ENCODE data around the gene LUC7L3. TPM values are rescaled to one million over a fixed set of nuclear protein-coding genes. Genes with fewer than 3 reads are reported as not detected.

The LUC7L3 gene
- total and polyA plus RNA-seq, 9 donors, result 76.3 to 302 (median 257) TPM

DNA sequence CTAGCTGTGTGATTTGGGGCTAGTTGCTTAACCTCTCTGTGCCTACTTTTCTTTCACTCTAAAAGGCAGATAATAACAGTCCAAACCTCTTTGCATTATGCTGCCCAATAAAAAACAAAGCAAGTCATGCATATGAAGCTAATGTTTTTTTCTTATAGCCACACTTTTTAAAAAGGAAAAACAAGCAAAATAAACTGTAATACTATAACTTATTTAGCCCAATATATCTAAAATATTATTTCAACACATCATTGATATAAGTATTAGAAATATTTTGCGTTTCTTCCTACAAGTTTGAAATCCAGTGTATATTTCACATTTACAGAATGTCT is 34.1 kb upstream of the LUC7L3 start:
- H3K9me3 ChIP-seq (replicated peaks; ENCODE audit: control insufficient read depth, low read depth, low read length), result no peaks in the 10 kb centered on the region
- WGBS (ENCODE audit: insufficient coverage), result no CpG with 5 or more reads among the region's 1 CpG
- no peaks in the 10 kb centered on the region for H3K27me3 ChIP-seq (ENCODE audit: control insufficient read depth, insufficient read depth, low read length)
- H3K27ac ChIP-seq (ENCODE audit: low read length), result no peak overlapping the region
- H3K36me3 ChIP-seq (ENCODE audit: control insufficient read depth, insufficient read depth, low read length), result no peaks in the 10 kb centered on the region
- H3K4me3 ChIP-seq (ENCODE audit: low read length), result no peak overlapping the region
- DNase-seq, result no peak
- H3K4me1 ChIP-seq (ENCODE audit: control insufficient read depth, insufficient read depth, low read length), result peaks cover 31% of the 10 kb centered on the region

DNA sequence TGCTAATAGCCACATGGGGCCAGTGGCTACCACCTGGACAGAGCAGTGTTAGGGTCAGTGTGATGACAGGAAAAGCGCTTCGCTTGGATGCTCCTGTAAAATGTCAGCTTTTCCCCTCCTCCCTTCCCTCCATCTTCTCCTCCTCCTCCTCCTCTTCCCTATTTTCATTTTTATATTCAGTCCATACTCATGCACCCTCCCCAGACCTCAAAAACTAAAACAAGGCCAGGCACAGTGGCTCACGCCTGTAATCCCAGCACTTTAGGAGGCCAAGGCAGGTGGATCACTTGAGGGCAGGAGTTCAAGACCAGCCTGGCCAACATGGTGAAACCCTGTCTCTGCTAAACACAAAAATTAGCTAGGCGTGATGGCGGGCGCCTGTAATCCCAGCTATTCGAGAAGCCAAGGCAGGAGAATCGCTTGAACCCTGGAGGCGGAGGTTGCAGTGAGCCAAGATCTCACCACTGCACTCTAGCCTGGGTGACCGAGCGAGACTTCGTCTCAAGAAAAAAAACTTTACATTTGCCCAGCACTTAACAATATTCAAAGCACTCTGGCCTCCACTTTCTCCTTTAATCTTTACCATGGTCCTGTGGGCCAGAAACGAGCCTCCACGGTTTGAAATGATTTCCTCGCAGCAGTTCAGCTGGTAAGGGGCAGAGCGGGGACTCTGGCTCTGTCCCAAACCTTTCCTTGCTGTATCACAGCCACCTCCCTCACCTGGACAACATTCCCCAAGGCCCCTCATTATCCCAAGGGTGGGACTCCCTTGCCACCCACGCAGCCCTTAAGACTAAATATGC is 33.5 kb upstream of the LUC7L3 start:
- Histone ChIP-seq H3K27me3 (ENCODE audit: control insufficient read depth, insufficient read depth, low read length) (no peaks in the 10 kb centered on the region), H3K9me3 (replicated peaks; ENCODE audit: control insufficient read depth, low read depth, low read length) (no peaks in the 10 kb centered on the region), H3K27ac (ENCODE audit: low read length) (peak overlapping the region; percentile 35), H3K36me3 (ENCODE audit: control insufficient read depth, insufficient read depth, low read length) (no peaks in the 10 kb centered on the region), H3K4me1 (ENCODE audit: control insufficient read depth, insufficient read depth, low read length) (peaks cover 37% of the 10 kb centered on the region), H3K4me3 (ENCODE audit: low read length) (no peak overlapping the region)
- 73% methylated on average over 14 of the region's 17 CpGs for WGBS (ENCODE audit: insufficient coverage)
- DNase-seq, result no peak

DNA sequence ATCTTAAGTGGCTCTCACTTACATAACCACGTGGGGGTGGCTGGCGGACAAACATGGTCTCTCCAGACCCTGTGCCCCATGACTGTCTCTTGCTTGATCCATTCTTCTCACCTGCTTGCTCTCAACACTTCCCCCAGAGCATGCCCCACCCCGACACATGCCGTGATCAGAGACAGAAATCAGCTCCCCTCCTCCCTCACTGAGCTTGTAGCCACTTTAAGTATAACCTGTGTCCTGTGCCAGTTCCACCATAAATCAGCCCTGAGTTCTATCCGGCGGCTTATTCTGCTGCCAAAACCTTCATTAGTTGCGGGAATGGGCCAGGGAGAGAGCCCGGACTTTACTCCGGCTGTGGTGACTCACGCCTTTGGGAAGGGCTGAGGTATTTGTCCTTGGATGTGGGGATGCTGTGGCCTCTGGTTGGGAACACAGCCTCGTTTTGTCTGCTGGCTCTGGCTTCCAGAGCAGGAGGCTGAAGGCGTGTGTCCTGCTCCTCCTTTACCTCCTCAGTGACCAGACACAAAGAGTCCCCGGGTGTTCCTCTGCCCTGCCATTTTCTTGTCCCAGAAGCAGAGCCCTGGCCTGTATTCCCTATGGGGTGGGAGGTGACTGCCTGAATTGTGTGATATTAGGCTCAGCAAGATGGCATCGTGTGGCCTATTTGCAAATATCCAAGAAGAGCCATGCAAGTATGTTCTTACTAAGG is 32.8 kb upstream of the LUC7L3 start:
- peak; percentile 87 for DNase-seq
- Histone ChIP-seq H3K36me3 (ENCODE audit: control insufficient read depth, insufficient read depth, low read length) (peaks cover 2% of the 10 kb centered on the region), H3K4me3 (ENCODE audit: low read length) (no peak overlapping the region), H3K27me3 (ENCODE audit: control insufficient read depth, insufficient read depth, low read length) (no peaks in the 10 kb centered on the region), H3K4me1 (ENCODE audit: control insufficient read depth, insufficient read depth, low read length) (peaks cover 32% of the 10 kb centered on the region), H3K27ac (ENCODE audit: low read length) (peak overlapping the region; percentile 35), H3K9me3 (replicated peaks; ENCODE audit: control insufficient read depth, low read depth, low read length) (no peaks in the 10 kb centered on the region)
- WGBS (ENCODE audit: insufficient coverage), result 31% methylated on average over 9 of the region's 14 CpGs

DNA sequence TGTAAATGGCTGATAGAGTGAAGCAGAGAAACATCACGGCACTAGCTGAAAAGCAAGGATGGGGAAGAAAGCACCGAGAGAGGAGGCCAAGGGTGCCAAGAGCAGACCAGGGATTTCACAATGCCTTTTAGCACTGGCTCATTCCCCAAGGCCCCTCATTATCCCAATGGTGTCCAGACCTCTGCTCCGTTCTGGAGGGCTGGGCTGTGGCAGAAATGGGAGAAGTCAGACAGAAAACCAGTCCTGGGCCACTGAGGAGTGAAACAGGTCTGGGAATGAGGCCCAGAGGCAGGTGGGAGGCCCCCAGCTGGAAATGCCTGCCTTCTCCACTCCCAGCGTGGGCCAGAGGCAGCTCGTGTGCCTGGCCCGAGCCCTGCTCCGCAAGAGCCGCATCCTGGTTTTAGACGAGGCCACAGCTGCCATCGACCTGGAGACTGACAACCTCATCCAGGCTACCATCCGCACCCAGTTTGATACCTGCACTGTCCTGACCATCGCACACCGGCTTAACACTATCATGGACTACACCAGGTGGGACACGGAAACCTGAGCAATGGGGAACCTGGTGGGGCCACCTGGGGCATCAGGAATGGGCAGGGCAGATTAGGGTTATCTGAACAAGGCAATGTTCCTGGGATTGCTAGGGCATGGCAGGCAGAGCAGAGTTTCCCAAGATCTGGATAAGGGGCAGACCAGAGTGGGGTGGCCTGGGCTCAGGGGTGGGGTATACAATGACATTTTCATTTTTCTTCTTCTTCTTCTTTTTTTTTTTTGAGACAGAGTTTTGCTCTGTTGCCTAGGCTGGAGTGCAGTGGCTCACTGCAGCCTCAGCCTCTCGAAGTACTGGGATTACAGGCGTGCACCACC is 32.0 kb upstream of the LUC7L3 start:
- DNase-seq, result peak; percentile 32
- H3K4me1 ChIP-seq (ENCODE audit: control insufficient read depth, insufficient read depth, low read length), result peaks cover 30% of the 10 kb centered on the region
- H3K36me3 ChIP-seq (ENCODE audit: control insufficient read depth, insufficient read depth, low read length), result peaks cover 10% of the 10 kb centered on the region
- H3K27me3 ChIP-seq (ENCODE audit: control insufficient read depth, insufficient read depth, low read length), result no peaks in the 10 kb centered on the region
- 70% methylated on average over 14 of the region's 16 CpGs for WGBS (ENCODE audit: insufficient coverage)
- no peaks in the 10 kb centered on the region for H3K9me3 ChIP-seq (replicated peaks; ENCODE audit: control insufficient read depth, low read depth, low read length)
- peak overlapping the region; percentile 7 for H3K27ac ChIP-seq (ENCODE audit: low read length)
- no peak overlapping the region for H3K4me3 ChIP-seq (ENCODE audit: low read length)

GRCh38 chr17:50688245-50688644 is 31.2 kb upstream of the LUC7L3 start:
- peaks cover 30% of the 10 kb centered on the region for H3K4me1 ChIP-seq (ENCODE audit: control insufficient read depth, insufficient read depth, low read length)
- no peaks in the 10 kb centered on the region for H3K27me3 ChIP-seq (ENCODE audit: control insufficient read depth, insufficient read depth, low read length)
- no peak overlapping the region for H3K27ac ChIP-seq (ENCODE audit: low read length)
- H3K36me3 ChIP-seq (ENCODE audit: control insufficient read depth, insufficient read depth, low read length), result peaks cover 16% of the 10 kb centered on the region
- no peak overlapping the region for H3K4me3 ChIP-seq (ENCODE audit: low read length)
- DNase-seq, result no peak
- 100% methylated on average over 1 of the region's 3 CpGs for WGBS (ENCODE audit: insufficient coverage)
- no peaks in the 10 kb centered on the region for H3K9me3 ChIP-seq (replicated peaks; ENCODE audit: control insufficient read depth, low read depth, low read length)

DNA sequence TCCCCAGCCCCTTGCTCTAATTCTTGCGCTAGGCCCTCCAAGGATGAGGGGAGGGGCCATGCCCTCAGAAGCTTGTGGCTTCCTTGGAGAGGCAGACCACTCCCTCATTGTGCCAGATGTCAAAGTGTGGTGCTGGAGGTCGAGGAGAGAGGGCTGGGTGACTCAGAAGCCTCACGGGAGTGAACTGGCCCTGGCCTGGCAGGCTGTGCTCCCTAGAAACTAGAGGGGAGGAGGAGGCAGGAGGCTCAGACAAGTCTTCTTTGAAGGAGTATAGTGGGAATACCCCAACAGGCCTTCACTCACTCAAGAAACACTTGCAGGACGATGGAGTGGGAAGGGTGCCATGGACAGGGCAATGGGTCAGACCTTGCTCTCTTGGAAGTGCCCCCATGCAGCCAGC is 30.2 kb upstream of the LUC7L3 start:
- no peak for DNase-seq
- 80% methylated on average over 1 of the region's 4 CpGs for WGBS (ENCODE audit: insufficient coverage)

DNA sequence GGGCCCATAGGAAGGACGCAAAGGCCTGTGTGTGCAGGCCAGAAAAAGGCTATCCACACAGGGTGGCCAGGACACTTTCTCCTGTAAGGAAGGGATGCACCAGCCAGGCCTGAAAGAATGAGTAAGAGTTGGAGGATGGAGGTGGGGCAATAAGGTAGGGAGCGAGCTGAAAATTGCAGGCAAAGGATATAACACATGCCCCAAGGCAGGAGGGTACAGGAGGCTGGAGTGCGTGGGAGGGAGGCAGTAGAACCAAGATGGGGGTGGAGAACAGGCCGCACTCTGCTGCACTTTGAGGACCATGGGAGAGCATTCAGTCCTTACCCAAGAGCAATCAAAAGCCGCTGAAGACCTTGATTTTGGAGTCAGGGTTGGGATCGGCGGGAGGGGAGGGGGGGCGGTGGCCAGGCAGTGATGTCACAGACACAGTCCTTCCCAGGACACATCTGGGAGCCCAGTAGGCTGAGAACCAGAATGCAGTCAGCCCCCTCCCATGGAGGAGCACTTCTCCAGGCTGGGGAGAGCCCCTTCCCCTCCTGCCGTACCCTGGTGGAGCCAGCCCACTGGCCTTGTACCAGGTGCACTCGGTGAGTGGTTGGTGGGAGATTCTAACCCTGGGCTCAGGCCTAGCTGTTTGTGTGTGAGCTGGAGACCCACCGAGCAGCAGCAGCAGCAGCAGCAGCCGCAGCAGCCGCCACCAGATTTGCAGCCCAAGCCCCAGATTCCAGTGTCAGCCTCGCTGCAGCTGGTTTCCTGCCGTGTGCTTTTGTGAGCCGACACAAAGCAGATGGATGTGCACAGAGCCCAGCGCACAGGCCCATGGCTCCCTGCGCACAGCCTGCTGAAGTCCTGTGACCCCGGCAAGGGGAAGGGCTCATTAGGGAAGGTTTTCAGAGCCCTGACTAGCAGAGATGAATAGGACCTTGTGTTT is 29.2 kb upstream of the LUC7L3 start:
- H3K27me3 ChIP-seq (ENCODE audit: control insufficient read depth, insufficient read depth, low read length), result no peaks in the 10 kb centered on the region
- peak; percentile 67 for DNase-seq
- peaks cover 28% of the 10 kb centered on the region for H3K4me1 ChIP-seq (ENCODE audit: control insufficient read depth, insufficient read depth, low read length)
- no peaks in the 10 kb centered on the region for H3K9me3 ChIP-seq (replicated peaks; ENCODE audit: control insufficient read depth, low read depth, low read length)
- H3K4me3 ChIP-seq (ENCODE audit: low read length), result no peak overlapping the region
- H3K27ac ChIP-seq (ENCODE audit: low read length), result peak overlapping the region; percentile 42
- peaks cover 25% of the 10 kb centered on the region for H3K36me3 ChIP-seq (ENCODE audit: control insufficient read depth, insufficient read depth, low read length)
- WGBS (ENCODE audit: insufficient coverage), result 37% methylated on average over 13 of the region's 19 CpGs

More for the DNA sequence above, 30.2 kb upstream of the LUC7L3 start:
- H3K4me3 ChIP-seq (ENCODE audit: low read length), result no peak overlapping the region
- no peak overlapping the region for H3K27ac ChIP-seq (ENCODE audit: low read length)
- peaks cover 30% of the 10 kb centered on the region for H3K4me1 ChIP-seq (ENCODE audit: control insufficient read depth, insufficient read depth, low read length)
- no peaks in the 10 kb centered on the region for H3K27me3 ChIP-seq (ENCODE audit: control insufficient read depth, insufficient read depth, low read length)
- H3K36me3 ChIP-seq (ENCODE audit: control insufficient read depth, insufficient read depth, low read length), result peaks cover 23% of the 10 kb centered on the region
- no peaks in the 10 kb centered on the region for H3K9me3 ChIP-seq (replicated peaks; ENCODE audit: control insufficient read depth, low read depth, low read length)

- H3K27me3 ChIP-seq (ENCODE audit: control insufficient read depth, insufficient read depth, low read length), result no peaks in the 10 kb centered on the region
- H3K4me1 ChIP-seq (ENCODE audit: control insufficient read depth, insufficient read depth, low read length), result peaks cover 28% of the 10 kb centered on the region
Measured at GRCh38 chr17:50690887-50691549, 28.4 kb upstream of the LUC7L3 start.

More at GRCh38 chr17:50690887-50691549, 28.4 kb upstream of the LUC7L3 start:
- H3K27ac ChIP-seq (ENCODE audit: low read length), result peak overlapping the region; percentile 42
- DNase-seq, result no peak
- 50% methylated on average over 6 of the region's 9 CpGs for WGBS (ENCODE audit: insufficient coverage)
- no peak overlapping the region for H3K4me3 ChIP-seq (ENCODE audit: low read length)
- H3K36me3 ChIP-seq (ENCODE audit: control insufficient read depth, insufficient read depth, low read length), result peaks cover 32% of the 10 kb centered on the region
- H3K9me3 ChIP-seq (replicated peaks; ENCODE audit: control insufficient read depth, low read depth, low read length), result no peaks in the 10 kb centered on the region
